HCT116 (cell line): ENCODE data around the gene TRIB2. TPM values are rescaled to one million over a fixed set of nuclear protein-coding genes. Genes with fewer than 3 reads are reported as not detected.

ENCODE experiments used
- ATAC-seq: fragments of 200-7000 bp; cut with Tn5 transposase; 2 replicates; pipeline ENCODE4 v1.9.1; 2020; ENCODE audit warnings: mild to moderate bottlenecking, moderate library complexity
- BruUV-seq: library from RNA; stranded (reverse); fragments of 400-500 nt; replicated peaks from 2 replicates; lab custom pipeline; 2021; lab: Mats Ljungman, UMichigan
- CTCF ChIA-PET: fragments of 300-600 bp; sonication (Branson Sonifier 250); formaldehyde crosslinking; loops from one replicate; lab custom pipeline; 2021; ENCODE audit warnings: antibody characterized with exemption; lab: Charles Lee
- POLR2A ChIA-PET: fragments of 300-600, 350-600 bp; sonication (Branson Sonifier 250); formaldehyde crosslinking; loops from one replicate; lab custom pipeline; 2021; ENCODE audit warnings: antibody characterized with exemption; lab: Charles Lee
- RAD21 ChIA-PET, 2 experiments: fragments of 300-600 bp; sonication (Branson Sonifier 250); formaldehyde crosslinking; loops; one replicate each; lab custom pipeline; 2023; ENCODE audit warnings: low total read pairs in 2 of 2; ENCODE audit not compliant: uncharacterized antibody in 2 of 2, unreplicated experiment in 2 of 2, low non-redundant PET in 1 of 2; lab: Charles Lee
- DNase-seq: peaks from one replicate; pipeline ENCODE4 v3.0.0-alpha.2; 2010; ENCODE audit warnings: low read depth, low spot score
- H2AFZ ChIP-seq: fragments of 200-600 bp; shearing (Covaris generic), sonication (generic); 2 replicates; pipeline ENCODE4 v1.6.1; 2017; ENCODE audit warnings: low read depth, mixed run types, mixed read lengths, antibody characterized with exemption, low read length; ENCODE audit not compliant: poor library complexity, severe bottlenecking
- H3K27ac ChIP-seq: 2 replicates; pipeline ENCODE4 v1.5.1; 2012; ENCODE audit warnings: low read depth, low read length
- H3K27me3 ChIP-seq: fragments of 200-600 bp; sonication (generic); 2 replicates; pipeline ENCODE4 v1.6.1; 2016; ENCODE audit warnings: mixed run types, low read length, mixed read lengths; ENCODE audit not compliant: insufficient read depth
- H3K36me3 ChIP-seq, 2 experiments: fragments of 200-500 bp in 1 of 2; fragments of 200-600 bp in 1 of 2; sonication (Bioruptor generic) in 1 of 2; sonication (generic) in 1 of 2; 2 replicates each; pipeline versions ENCODE4 v1.5.1 to v1.6.1; 2014 to 2016; ENCODE audit warnings: low read length in 2 of 2, inconsistent platforms in 1 of 2, mixed read lengths in 1 of 2, mixed run types in 1 of 2; ENCODE audit not compliant: insufficient read depth in 2 of 2, control insufficient read depth in 1 of 2
- H3K4me1 ChIP-seq, 2 experiments: fragments of 200-600 bp in 1 of 2; sonication (generic) in 1 of 2; 2 replicates each; pipeline versions ENCODE4 v1.5.1 to v1.6.1; 2012 to 2017; ENCODE audit warnings: low read length in 2 of 2, inconsistent platforms in 1 of 2, mild to moderate bottlenecking in 1 of 2, mixed read lengths in 1 of 2, mixed run types in 1 of 2, moderate library complexity in 1 of 2; ENCODE audit not compliant: insufficient read depth in 2 of 2, control insufficient read depth in 1 of 2
- H3K4me2 ChIP-seq: fragments of 200-600 bp; sonication (generic); 2 replicates; pipeline ENCODE4 v1.6.1; 2017; ENCODE audit warnings: mixed run types, low read length, mixed read lengths
- H3K4me3 ChIP-seq, 2 experiments: fragments of 200-600 bp in 1 of 2; sonication (generic) in 1 of 2; replicated peaks in 1 of 2; 2 replicates each; pipeline ENCODE4 v1.5.1; 2011 to 2016; ENCODE audit warnings: low read length in 2 of 2, control low read depth in 1 of 2, low read depth in 1 of 2, mild to moderate bottlenecking in 1 of 2, mixed read lengths in 1 of 2, mixed run types in 1 of 2
- H3K79me2 ChIP-seq: fragments of 200-600 bp; sonication (generic); 2 replicates; pipeline ENCODE4 v1.6.1; 2017; ENCODE audit warnings: mild to moderate bottlenecking, mixed run types, low read length, moderate library complexity, mixed read lengths; ENCODE audit not compliant: insufficient read depth
- H3K9ac ChIP-seq: fragments of 200-600 bp; sonication (generic); 2 replicates; pipeline ENCODE4 v1.6.1; 2016; ENCODE audit warnings: low read length, mixed read lengths
- H3K9me2 ChIP-seq: fragments of 200-600 bp; sonication (generic), shearing (Covaris generic); 2 replicates; pipeline ENCODE4 v1.6.1; 2017; ENCODE audit warnings: mixed run types, mild to moderate bottlenecking, moderate library complexity; ENCODE audit not compliant: insufficient read depth
- H3K9me3 ChIP-seq, 2 experiments: fragments of 200-500 bp in 1 of 2; fragments of 200-600 bp in 1 of 2; sonication (Bioruptor generic) in 1 of 2; sonication (generic) in 1 of 2; 2 replicates each; pipeline ENCODE4 v1.6.1; 2014 to 2017; ENCODE audit warnings: low read length in 2 of 2, mixed read lengths in 2 of 2, inconsistent platforms in 1 of 2, low read depth in 1 of 2, mild to moderate bottlenecking in 1 of 2, mixed run types in 1 of 2, moderate library complexity in 1 of 2; ENCODE audit not compliant: control insufficient read depth in 1 of 2, insufficient read depth in 1 of 2
- H4K20me1 ChIP-seq: fragments of 200-600 bp; sonication (generic), shearing (Covaris generic); 2 replicates; pipeline ENCODE4 v1.6.1; 2017; ENCODE audit warnings: mixed run types, mild to moderate bottlenecking, moderate library complexity; ENCODE audit not compliant: insufficient read depth
- CEBPB ChIP-seq: IDR thresholded peaks from 2 replicates; pipeline ENCODE4 v1.6.1; 2012; ENCODE audit warnings: low read depth
- EGR1 ChIP-seq: IDR thresholded peaks from 2 replicates; pipeline ENCODE4 v1.6.1; 2012; ENCODE audit warnings: low read depth
- FOSL1 ChIP-seq: IDR thresholded peaks from 2 replicates; pipeline ENCODE4 v1.6.1; 2012; ENCODE audit warnings: low read depth
- MAX ChIP-seq: IDR thresholded peaks from 2 replicates; pipeline ENCODE4 v1.6.1; 2012
- POLR2A ChIP-seq: IDR thresholded peaks from 2 replicates; pipeline ENCODE4 v1.7.0; 2011; ENCODE audit warnings: borderline replicate concordance; ENCODE audit not compliant: insufficient read depth, insufficient read length; ENCODE audit errors: extremely low read depth
- SIN3A ChIP-seq: IDR thresholded peaks from 2 replicates; pipeline ENCODE4 v1.6.1; 2012; ENCODE audit warnings: low read depth
- SP1 ChIP-seq: IDR thresholded peaks from 2 replicates; pipeline ENCODE4 v1.6.1; 2012; ENCODE audit warnings: low read depth
- intact Hi-C: fragments of 100-400 bp; cut with micrococcal nuclease; formaldehyde crosslinking; loops from 2 replicates; pipeline ENCODE4 v1.10.0; 2022
- total RNA-seq: library from RNA; stranded (reverse); gene quantifications from one replicate; pipeline ENCODE4 v1.2.1, GENCODE V29; 2021; ENCODE audit not compliant: unreplicated experiment
- TF ChIP-seq, protein P1 (sequence below): IDR thresholded peaks from 2 replicates; pipeline ENCODE4 v1.6.1; 2011; ENCODE audit warnings: mild to moderate bottlenecking, low read length, moderate library complexity; ENCODE audit not compliant: insufficient replicate concordance; ENCODE audit errors: extremely low read depth
- TF ChIP-seq, protein P2 (sequence below): IDR thresholded peaks from 2 replicates; pipeline ENCODE4 v1.6.1; 2012

Gene TRIB2
- total RNA-seq, 1 experiment from 2014 or later: 12.4 TPM

DNA sequence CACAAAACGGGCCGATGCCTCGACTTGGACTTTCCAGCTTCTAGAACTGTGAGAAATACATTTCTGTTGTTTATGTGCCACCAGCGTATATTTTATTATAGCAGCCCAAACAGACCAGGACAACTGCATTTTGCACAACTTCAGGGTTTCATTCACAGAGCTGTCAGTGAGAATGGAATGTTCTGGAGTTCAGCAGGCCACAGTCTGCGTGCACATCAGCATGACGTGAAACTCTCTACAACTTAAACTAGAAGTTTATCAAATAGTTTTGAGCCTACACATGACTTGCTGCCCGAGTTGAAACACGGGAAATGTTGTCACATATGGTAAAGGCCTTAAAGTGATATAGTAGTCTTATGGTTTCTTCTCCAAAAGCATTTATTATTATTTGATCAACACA, 3.9 kb upstream of the TRIB2 start:
- CTCF ChIA-PET: no interaction called here
- POLR2A ChIA-PET: no interaction called here
- Histone ChIP-seq H3K4me1 (peaks cover 18 to 29% of the 10 kb centered on the region in 2 experiments), H3K27ac (no peak overlapping the region), H4K20me1 (no peaks in the 10 kb centered on the region), H3K4me2 (no peak overlapping the region), H3K4me3 (no peak overlapping the region), H3K9ac (no peak overlapping the region), H3K9me2 (no peaks in the 10 kb centered on the region), H2AFZ (no peak overlapping the region), H3K9me3 (no peaks in the 10 kb centered on the region), H3K27me3 (no peaks in the 10 kb centered on the region), H3K36me3 (no peaks in the 10 kb centered on the region), H3K79me2 (no peaks in the 10 kb centered on the region)
- TF ChIP-seq, protein P1, sequence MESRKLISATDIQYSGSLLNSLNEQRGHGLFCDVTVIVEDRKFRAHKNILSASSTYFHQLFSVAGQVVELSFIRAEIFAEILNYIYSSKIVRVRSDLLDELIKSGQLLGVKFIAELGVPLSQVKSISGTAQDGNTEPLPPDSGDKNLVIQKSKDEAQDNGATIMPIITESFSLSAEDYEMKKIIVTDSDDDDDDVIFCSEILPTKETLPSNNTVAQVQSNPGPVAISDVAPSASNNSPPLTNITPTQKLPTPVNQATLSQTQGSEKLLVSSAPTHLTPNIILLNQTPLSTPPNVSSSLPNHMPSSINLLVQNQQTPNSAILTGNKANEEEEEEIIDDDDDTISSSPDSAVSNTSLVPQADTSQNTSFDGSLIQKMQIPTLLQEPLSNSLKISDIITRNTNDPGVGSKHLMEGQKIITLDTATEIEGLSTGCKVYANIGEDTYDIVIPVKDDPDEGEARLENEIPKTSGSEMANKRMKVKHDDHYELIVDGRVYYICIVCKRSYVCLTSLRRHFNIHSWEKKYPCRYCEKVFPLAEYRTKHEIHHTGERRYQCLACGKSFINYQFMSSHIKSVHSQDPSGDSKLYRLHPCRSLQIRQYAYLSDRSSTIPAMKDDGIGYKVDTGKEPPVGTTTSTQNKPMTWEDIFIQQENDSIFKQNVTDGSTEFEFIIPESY: no peak
- TF ChIP-seq EGR1 (no peak), MAX (no peak), FOSL1 (no peak), CEBPB (no peak), SIN3A (no peak), SP1 (no peak), POLR2A (no peak)
- TF ChIP-seq, protein P2, sequence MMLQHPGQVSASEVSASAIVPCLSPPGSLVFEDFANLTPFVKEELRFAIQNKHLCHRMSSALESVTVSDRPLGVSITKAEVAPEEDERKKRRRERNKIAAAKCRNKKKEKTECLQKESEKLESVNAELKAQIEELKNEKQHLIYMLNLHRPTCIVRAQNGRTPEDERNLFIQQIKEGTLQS: no peak
- ATAC-seq (no peak), DNase-seq (no peak)
- intact Hi-C loops: loop anchor here (10.0 kb wide), 1 partner anchor 538 kb away; no protein-coding TSS in a partner anchor
- RAD21 ChIA-PET: no interaction called here
- no TSS peak for BruUV-seq
